Occipital lobe (tissue), 2 donors: Measurements from ENCODE around the gene ATG9B. TPM values are rescaled to one million over a fixed set of nuclear protein-coding genes. Genes with fewer than 3 reads are reported as not detected.
A peak's percentile ranks its signal among the peaks of the same experiment; 100 is the strongest.

Experiments
- DNase-seq: peaks from one replicate; lab custom pipeline; 2025; lab: John Stamatoyannopoulos, UW
- total RNA-seq: library from RNA; depleted of rRNA; stranded (reverse); fragments of >200 nt; gene quantifications from one replicate; pipeline ENCODE4 v1.2.3, GENCODE V29; 2014

Gene ATG9B
- total RNA-seq, 1 donor from 2014 or later: 1.9 TPM

DNA sequence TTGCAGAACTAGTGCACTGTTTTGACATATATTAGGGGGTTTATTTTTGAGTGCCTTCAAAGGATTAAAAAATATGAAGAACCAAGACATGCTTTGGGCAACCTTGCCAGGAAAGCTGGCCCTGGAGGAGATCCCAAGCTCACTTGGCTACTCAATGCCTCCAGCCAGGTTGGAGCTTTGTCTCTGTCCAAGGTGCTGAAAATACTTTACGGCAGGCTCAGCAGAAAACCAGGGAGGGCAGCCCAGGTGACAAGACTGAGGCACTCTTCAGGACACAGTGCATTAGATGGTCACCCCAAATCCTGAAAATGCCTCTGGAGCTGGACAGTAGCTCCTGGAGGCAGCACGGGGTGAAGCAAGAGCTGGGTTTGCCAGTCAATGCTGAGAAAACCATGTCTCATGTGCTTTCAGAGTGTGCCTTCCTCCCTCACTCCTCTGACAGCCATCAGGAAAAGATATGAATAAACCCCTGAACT lies 40.4 kb downstream of the ATG9B start:
- no peak for DNase-seq

DNA sequence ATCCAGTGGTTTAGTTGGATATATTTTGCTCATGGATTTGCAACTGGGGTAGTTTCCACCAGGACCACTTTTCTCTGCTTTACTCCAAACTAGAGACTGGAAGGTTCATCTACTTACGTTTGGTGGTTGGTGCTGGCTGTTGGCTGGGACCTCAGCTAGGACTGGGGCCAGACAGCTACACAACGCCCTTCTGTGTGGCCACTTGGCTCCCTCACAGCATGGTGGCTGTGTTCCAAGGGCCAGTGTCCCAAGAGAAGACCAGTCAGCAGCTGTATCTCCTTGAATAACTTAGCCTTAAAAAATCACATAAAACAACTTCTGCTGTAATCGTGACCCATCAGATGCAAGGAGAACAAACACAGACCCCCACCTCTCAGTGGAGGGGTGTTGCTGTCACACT lies 41.9 kb downstream of the ATG9B start:
- DNase-seq: peak; percentile 62

DNA sequence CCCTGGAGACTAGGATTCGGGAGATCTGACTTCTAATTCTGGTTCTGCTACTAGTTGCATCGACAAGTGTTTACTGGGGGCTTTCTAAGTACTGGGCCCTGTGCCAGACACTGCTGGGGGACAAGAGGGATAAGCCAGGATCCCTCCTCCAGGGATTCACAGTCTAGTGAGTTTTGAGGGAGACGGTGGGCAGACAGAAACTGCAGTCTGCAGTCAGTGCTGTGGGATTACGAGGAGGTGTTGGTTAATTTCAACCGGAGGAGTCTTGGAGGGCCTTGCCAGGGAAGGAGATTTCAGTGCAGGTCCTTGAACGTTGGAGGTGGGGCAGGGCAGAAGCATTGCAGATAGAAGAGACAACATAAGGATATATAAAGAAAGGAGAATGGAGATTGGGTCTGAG lies 42.6 kb downstream of the ATG9B start:
- no peak for DNase-seq

DNA sequence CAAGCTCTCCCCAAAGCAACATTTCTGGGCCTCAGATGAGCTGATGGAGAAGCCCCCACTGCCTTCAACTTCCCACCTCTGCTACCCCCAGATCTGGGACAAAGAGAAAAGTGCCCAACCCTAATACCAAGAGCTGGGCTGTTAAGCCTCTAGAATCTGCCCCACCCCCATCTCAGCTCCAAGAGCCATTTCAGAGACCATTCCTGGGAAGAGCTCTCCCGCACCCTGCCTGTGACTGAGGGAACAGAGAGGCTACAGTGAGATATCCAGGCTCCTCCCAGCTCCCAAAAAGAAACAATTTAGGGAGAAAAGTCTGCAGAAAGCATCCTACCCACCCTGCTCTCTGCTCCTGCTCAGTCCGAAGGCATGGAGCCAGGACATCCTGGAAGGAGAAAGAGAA lies 43.6 kb downstream of the ATG9B start:
- DNase-seq: no peak

DNA sequence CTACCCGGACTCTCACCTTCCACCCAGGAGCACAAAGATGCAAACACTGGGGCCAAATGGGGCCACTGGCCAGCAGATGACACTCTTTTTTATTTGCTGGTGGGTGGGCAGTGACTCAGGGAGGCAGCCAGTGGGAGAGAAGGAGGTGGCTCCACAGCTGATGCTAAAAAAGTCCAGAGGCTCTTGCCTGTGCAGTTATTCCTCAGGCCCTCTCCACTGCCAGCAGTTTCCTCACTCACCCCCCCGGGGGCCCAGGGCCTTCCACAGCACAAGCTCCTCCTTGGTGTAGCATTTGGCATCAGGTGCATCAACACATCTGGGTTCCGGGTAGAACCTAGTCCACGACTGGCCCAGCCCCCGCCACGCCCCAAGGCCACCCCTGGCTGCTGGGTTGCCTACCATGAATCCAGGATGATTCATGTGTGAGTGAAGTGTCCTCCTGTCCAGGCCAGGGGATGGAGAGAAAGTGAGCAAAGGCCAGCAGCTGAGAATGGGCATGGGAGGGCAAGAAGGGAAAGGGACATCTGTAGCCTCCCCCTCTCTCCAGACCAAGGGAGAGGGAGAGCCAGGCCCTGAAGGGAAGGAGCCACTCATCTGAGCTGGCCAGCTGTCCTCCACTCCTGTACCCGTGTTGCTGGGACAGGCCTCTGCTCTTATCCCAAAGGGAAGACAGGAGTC lies 44.4 kb downstream of the ATG9B start:
- peak; percentile 51 for DNase-seq

DNA sequence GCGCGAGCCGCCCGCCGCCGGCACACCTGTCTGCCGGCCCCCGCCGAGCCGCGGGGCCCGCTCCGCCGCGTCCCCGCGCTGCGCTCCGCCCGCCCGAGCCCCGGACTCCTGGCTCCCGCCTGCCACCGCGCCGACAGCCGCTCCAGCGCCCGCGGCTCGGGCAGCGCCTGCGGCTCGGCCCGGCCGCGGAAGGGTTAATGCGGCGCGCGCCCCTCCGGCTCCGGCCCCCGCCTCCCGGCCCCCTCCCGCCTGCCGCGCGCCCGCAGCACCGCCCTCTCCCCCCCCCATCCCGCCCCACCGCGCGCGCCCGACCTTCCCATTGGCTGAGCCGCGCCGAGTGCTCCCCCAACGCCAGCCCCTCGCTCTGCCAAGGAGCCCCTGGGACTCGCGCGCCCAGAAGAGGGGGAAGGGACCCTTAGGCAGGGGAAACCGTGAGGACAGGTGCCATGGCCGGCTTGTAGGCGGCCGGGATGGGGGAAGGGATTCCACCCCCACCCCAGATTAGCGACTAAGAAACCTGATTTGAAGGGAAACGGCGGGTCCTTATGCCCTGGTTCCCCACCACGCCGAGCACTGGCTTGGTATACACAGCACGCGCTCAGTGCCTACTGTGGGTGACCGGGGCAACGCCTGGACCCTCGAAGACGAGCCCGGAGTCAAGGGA lies 46.0 kb downstream of the ATG9B start, which contains the start of gene KCNH2:
KCNH2 (minus strand) TSS at position 196 of the 664 bp plus-strand sequence. CDS start 408 bp downstream, outside the sequence.
- peak; percentile 47 for DNase-seq

DNA sequence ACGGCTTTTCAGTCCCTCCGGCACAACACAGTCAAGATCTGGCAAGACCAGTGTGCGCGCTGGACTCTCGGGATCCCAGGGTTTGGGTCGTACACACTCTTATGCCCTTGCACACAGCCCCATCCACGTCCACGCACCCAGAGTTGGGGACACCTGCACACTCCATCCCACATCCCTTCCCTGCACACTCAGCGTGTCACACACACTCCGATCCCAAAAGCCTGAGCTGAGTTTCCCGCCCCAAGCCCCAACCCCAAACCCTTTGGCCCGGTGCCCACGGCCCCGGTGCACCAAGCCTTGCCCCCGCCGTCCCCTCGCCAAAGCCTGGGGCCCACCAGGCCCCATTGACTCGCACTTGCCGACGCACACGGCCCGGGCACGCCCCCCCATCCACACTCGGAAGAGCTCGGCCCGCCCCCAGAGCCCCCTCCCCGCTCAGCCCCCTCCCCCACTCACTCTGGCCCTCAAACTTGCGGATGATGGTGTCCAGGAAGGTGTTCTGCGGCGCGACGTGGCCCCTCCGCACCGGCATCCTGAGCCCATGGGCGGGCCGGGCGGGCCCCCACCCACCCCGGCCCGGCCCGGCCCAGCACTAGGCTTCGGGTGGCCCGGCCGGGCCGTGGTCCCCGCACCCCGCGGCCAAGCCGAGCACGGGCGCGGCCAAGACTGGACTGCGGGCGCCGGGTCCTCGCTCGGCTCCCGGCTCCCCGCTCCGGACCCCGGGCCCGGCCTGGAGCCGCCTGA lies 46.7 kb downstream of the ATG9B start:
- DNase-seq: no peak

DNA sequence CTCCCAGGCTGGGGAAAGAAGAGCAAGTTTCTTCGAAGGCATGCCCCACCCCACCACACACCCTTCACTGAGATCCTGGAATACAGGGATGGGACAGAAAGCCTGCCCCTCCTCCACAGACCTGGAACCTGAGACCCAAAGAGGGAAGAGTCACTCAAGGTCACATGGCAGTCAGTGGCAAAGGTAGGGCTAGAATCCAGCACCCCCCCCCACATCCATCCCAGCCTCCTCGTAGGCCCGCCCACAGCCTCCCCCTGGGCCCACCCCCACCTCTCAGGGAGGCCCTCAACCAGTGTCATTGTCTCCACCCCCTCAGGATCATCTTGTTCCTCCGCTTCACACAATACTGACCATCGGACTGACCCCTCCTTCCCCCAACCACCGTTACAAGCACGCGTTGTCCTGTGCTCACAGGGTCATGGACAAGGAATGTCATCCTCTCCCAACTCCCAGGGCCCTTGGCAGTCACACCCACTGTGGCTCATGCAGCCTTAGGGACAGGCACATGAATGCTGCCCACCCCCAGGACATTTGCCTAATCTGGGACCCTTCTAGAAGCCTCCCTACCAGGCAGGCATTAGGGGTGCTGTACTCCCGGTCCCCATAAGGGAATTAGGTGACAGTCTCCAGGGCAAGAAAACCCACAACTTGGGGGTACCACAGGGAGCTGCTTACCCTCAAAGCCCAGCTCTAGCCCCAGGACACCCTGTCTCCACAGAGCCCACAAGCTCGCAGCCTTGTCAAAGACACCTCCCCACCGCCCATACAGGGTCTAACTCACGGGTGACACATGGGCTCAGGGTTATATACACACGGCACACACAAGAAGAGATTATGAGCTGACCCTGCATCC lies 47.5 kb downstream of the ATG9B start:
- DNase-seq: no peak

DNA sequence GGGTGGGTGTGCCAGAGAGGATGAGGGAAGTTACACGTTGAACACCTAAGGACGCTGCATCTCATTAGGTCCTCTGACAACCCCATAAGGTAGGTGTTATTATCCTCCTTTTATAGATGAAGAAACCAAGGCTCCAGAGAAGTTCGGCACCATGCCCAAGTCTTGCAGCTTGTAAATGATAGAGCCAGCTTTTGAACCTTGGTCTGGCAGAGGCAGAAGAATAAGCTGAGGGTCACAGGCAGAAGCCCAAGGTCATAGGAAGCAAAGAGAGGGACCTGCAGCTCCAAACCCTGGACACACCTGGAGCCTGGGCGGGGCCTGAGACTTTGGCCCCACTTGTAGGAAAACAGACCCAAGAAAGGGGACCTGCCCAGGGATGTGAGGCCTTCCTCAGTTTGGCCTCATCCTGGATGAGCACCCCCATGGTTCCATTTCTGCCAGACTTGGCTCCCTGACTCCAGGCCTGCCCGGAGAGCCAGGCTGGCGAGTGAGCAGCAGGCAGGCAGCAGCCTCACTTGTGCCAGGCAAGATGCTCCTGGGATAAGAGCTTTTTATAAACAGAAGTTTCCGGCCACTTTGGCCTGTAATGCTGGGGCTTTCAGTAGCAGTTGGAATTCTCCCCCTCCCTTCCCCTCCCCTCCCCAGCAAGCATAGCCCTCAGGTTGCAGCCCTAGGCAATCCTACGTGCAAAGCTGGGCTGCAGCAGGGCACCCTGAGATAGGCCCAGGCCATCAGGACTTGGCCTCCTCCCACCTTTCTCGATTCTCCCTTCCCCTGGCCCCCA lies 48.6 kb downstream of the ATG9B start:
- DNase-seq: no peak

DNA sequence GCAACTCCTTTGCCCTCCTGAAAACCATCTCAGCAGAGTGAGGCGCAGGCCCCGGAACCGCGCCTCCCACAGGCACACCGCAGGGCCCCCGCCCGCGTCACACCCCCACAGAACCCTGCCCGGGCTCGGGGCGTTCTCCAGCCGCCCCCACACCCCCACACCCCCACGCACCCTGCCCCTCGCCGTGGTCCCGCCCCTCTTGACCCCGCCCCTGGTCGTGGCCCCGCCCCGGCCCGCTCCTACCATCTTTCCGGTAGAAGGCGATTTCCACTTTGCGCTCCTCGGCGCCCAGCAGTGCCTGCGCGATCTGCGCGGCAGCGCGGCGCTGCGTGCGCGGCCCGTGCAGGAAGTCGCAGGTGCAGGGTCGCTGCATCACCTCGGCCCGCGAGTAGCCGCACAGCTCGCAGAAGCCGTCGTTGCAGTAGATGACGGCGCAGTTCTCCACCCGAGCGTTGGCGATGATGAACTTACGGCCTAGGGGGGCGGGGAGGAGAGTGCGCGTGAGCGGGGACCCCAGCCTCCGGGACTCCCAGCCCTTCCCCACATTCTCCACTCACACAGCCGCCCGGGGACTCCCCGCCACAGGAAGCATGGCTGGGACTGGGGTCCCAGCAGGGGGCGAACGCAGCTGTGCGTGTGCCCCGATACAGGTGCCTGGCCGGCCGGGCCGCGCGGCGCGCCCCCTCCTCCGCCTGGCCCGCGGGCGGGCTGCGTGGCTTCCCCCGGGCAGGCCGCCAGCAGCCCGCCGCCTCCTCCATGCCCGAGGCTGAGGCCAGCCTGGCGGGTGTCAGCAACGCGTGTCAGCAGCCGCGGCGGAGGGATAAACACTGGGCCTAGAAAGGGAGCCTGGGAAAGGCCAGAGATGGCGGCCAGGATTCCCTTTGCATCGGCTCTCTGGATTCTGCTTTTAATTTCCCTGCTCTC lies 49.6 kb downstream of the ATG9B start:
- peak; percentile 39 for DNase-seq

DNA sequence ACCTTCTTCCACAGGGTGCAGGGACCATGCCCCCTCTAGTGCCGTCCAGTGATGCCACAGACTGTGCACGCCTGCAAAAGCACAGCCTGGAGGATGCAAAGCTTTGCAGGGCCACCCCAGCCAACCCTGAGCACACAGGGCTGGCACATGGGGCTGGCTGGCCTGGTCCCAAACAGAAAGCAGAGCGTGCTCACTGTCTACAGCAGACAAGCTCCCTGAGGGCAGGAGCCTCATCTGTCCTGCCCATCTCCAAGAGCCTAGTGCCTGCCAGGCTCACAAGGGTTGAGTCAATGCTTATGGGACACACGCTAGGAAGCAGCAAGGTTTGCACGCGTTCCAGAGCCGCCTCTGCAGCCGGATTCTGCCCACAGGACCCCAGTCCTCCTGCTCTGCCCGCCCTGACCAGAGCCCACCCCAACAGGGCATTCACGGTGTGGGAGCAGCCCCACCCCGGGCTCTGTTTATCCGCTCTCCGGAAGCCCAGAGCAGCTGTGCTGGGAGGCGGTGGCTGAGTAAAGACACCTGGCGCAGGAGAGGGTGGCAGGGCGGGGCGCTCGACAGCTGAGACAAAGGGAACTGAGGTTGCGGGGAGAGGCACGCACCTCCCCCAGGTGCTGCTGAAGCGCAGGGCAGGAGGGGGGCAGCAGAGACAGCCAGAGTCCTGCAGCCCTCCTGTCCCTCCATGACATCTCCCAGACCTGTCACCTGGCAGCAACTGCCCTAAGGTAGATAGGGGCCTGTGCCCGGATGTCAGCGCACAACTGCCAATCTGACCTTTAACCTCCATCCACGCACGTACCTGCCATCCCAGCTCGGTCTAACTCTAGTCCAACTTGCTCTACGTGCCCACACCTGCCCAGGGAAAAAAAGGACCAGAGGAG lies 50.5 kb downstream of the ATG9B start:
- no peak for DNase-seq

DNA sequence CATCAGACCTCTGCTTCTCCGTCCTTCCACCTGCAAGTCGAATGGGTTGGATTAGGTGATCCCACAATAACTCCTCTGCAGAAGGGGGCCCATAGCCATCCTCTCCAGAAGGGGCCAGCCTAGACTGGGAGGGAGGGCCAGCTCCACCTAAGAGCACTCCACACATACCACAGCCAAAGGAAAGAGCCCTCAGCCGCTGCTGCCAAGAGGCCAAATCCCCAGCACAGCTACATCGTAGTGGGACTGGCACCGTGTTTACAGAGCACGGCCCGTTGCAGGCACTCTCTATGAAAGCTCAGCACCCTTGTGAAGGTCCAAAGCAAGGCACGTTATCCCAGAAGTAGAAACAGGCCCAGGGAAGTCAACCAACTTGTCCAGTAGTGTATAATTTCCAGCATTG lies 51.6 kb downstream of the ATG9B start:
- DNase-seq: no peak

DNA sequence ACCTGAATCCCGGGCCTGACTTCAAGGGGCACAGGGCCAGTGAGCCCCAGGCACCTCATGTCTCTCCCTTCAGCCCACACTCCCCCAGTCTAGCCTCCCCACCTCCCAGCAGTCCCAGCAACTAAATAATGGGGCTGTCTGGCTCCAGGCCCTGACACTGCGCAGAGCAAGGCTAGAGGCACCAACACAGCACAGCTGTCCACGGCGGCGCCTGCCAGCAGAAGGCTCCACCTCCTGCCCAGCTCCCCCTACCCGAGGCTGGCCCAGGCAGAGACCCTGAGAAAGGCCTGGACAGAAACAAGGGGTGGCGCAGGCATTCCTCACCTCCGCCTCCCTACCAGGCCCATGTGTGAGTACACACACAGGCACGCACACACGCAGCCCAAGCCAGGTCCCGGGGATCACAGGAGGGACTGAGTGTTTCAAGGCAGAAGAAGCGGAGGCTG lies 52.2 kb downstream of the ATG9B start:
- peak; percentile 58 for DNase-seq

DNA sequence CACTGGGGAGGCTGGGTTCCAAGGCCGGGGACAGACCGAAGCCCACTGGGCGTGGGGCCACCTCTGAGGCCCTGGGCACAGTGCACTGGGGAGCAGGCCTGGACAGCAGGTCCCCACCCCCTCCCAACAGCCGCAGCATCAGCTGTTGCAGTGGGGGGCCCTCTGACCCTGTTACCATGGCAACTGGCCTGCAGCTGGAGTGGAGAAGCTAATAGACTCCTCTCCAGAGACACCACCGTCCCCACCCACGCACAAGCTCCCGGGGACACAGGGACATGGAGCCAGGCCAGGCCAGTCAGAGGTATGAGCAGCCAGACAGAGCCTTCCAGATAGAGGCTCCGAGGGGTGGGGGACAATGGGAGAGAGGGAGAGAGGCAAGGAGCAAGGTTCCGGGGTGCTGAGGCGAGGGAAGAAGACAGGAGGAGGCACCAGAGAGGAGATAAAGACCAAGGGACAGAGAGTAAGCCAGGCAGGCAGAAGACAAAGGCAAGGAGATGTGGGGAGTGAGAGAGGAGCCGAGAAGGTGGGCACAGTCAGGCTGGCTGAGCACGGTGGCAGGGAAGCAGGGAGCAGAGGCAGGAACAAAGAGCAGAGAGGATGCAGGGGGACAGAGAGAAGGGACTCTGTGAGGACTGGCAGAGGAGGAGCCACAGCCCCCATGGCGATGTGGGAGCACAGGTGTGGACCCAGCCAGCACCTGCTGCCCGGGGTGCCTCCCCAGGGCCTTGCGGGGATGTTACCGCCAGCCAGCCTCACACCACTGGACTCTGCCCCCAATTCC lies 52.9 kb downstream of the ATG9B start:
- DNase-seq: no peak

DNA sequence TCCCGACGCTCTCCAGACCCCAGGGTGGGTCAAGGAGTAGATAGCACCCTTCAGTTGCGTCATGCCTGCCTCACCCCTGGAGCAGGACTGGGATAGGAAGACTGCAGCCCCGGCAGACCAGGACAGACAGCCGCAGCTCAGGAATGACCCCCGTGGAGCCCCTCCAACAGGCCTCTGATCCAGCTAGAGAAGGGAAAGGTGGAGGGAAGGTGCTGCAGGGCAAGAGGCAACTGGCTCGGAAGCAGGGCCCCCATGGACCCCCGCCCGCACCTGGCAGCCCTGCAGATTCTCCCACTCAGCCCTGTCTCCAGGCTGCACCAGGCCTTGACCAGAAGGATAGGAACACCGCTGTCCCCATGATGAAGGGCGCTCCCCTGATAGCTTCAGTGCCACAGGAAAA lies 53.9 kb downstream of the ATG9B start:
- DNase-seq: no peak

DNA sequence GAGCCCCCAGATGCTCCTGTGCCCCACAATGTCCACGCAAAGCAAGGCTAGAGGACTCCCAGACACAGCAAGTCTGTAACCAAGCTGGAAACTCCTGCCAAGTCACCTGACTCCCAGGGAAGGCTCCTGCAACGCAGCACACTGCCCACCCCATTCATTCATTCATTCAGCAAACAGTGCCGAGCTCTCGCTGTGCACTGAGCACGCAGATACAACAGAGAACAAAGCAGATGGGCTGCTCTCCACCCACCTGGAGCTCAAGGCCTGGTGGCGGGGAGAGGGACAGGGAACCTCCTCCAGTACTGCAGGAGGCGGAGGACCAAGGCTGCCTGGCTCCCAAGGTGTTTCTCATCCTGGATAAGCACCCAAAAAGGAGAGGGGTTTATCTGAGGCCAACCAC lies 54.8 kb downstream of the ATG9B start:
- DNase-seq: no peak

DNA sequence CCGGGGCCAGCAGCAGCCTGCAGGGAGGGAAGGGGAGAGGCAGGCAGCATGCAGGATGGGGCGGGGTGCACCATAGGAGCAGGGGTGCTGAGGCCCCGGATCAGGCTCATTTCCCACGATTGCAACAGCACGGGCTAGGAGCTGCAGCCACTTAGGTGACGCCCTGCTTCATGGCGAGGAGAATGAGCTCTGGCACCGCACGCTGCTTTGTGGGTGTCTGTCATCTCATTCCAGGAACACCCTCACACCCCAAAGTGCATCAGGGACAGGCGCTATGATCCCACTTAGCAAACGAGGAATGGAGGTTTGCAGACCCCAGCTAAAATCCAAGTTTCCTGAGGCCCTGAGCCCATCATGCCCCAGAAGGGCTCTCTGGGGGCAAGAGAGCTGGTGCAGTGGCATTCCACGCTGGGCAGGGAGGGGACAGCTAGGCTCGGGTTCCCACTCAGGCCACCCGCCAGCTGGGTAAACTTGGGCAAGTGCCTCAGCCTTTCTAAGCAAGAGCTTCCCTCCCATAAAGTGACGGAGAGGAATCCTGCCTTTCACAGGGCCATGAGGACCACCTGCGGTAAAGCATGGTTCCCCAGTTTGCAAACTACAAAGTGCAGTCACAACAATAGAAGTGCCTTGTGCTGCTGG lies 55.4 kb downstream of the ATG9B start:
- no peak for DNase-seq
